Measurements from ENCODE around the gene CACNA1G.

- TF ChIP-seq, protein P1, sequence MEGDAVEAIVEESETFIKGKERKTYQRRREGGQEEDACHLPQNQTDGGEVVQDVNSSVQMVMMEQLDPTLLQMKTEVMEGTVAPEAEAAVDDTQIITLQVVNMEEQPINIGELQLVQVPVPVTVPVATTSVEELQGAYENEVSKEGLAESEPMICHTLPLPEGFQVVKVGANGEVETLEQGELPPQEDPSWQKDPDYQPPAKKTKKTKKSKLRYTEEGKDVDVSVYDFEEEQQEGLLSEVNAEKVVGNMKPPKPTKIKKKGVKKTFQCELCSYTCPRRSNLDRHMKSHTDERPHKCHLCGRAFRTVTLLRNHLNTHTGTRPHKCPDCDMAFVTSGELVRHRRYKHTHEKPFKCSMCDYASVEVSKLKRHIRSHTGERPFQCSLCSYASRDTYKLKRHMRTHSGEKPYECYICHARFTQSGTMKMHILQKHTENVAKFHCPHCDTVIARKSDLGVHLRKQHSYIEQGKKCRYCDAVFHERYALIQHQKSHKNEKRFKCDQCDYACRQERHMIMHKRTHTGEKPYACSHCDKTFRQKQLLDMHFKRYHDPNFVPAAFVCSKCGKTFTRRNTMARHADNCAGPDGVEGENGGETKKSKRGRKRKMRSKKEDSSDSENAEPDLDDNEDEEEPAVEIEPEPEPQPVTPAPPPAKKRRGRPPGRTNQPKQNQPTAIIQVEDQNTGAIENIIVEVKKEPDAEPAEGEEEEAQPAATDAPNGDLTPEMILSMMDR (IDR thresholded peaks at IDR 0.05; ENCODE audit: extremely low read depth in 1 of 2, insufficient read depth in 1 of 2, low read depth in 1 of 2, low read length in 2 of 2), result no peak
- TF ChIP-seq, protein P2, sequence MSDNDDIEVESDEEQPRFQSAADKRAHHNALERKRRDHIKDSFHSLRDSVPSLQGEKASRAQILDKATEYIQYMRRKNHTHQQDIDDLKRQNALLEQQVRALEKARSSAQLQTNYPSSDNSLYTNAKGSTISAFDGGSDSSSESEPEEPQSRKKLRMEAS (IDR thresholded peaks at IDR 0.05; ENCODE audit: insufficient read depth, insufficient read length), result no peak
- TF ChIP-seq POLR2A (IDR thresholded peaks at IDR 0.05; ENCODE audit: low read depth, low read length) (no peak), GATA2 (IDR thresholded peaks at IDR 0.05; ENCODE audit: insufficient read depth, insufficient read length, low read depth, low read length) (no peak), EZH2 (IDR thresholded peaks at IDR 0.05; ENCODE audit: borderline replicate concordance, low read depth, low read length, severe bottlenecking) (no peak)
Measured at GRCh38 chr17:50527155-50527762, 33.3 kb upstream of the CACNA1G start.

Data from endothelial cell of umbilical vein (primary cell).